ENCODE measurements around the gene PRRC1.
"Not testable (repeated sequence)": the region's sequence is repeated elsewhere in the genome, so short reads cannot be mapped to it uniquely, and the experiment has no call there.

The PRRC1 gene

GRCh38 chr5:127549551-127549950, 32.1 kb downstream of the PRRC1 start:
- no peak for DNase-seq

- no peak for DNase-seq
Observed at GRCh38 chr5:127550652-127551409, 33.4 kb downstream of the PRRC1 start.

DNA sequence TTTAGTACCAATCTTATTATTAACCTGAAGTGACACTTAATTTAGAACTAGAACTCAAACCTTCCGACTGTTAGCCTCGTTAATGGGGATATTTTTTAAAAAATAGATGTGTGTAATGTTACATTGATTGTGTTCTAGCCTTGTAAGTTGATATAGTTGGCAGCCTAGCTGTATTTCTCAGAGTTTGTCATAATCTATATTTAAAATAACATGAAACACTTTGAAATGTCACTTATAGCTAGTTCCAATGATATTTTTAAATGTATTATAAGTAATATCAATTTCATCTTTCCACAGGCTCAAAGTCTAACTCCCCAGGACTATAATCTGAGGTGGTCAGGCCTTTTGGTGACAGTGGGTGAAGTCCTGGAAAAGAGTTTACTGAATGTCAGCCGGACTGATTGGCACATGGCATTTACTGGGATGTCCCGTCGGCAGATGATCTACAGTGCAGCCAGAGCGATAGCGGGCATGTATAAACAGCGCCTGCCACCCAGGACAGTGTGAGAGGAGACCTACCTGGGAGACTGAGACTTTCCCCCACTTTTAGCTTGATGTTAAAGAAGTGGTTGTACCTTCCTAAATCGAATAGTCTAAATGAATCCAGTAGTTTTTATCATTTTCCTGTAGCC, 34.1 kb downstream of the PRRC1 start:
- no peak for DNase-seq

DNA sequence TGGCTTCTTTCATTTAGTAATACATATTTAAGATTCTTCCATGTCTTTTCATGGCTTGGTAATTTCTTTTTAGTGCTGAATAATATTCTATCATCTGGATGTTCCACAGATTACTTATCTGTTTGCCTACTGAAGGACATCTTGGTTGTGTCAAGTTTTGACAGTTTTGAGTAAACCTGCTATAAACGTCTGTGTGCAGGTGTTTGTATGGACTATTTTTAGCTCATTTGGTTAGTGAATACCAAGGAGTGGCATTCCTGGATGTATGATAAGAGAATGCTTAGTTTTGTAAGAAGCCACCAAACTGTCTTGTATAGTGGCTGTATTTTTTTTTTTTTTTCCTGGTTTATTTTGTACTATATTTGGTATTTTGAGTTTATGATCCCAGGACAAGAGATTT, 38.4 kb downstream of the PRRC1 start:
- no peak for DNase-seq

DNA sequence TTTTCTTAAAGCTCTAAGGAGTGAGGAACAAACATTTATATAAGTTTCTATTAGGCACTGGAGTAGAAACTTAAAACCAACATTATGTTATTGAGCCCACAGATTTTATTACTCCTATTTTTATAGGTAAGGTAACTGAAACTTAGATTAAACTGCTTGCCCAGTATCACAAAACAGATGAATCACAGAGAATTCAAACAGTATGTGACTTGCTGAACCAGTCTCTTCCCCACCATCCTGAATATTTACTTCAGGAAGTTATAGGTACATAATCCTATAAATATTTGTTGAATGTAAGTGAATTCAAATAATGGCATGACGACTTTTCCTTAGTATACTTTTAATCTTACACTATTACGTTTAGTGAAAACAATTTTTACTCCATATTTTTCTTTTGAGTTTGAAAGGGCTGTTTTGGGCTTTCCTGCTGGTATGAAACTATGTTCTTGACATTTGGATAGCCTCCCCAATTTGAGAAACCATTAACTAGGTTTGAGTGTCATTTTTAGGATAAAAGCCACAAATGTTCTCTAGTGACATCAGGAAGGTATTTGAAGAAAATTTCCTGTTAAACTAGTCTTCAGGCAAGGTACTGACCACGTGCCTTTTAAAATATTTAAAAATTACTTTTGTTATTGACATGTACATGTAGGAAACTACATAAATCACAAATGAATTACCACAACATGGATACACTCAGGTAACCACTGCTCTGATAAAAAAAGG, 39.3 kb downstream of the PRRC1 start:
- no peak for DNase-seq

GRCh38 chr5:127558273-127558672, 40.8 kb downstream of the PRRC1 start:
- no peak for DNase-seq

GRCh38 chr5:127561254-127561653, 43.8 kb downstream of the PRRC1 start:
- no peak for DNase-seq

DNA sequence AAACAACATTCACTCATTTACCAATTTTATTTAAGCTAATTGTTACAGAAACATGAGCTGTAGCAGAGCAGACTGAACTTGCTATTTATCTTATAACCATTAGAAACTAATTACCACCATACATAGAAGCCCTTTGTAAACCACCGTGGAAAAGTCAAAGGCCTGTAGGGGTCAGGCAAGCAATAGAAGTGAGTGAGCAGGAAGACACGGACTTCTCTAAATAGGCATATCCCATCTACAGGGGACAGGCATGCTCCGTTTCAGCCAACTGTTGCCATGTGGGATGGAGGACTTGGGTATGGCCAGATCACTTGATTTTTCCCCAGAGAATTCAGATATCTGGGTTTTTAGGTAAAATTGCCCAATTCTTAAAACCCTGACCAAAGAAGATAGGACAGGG, 44.8 kb downstream of the PRRC1 start:
- DNase-seq = no peak

GRCh38 chr5:127563136-127563535, 45.7 kb downstream of the PRRC1 start:
- no peak for DNase-seq

- peak; percentile 28 for DNase-seq
Observed at GRCh38 chr5:127564002-127564769, 46.7 kb downstream of the PRRC1 start.

DNA sequence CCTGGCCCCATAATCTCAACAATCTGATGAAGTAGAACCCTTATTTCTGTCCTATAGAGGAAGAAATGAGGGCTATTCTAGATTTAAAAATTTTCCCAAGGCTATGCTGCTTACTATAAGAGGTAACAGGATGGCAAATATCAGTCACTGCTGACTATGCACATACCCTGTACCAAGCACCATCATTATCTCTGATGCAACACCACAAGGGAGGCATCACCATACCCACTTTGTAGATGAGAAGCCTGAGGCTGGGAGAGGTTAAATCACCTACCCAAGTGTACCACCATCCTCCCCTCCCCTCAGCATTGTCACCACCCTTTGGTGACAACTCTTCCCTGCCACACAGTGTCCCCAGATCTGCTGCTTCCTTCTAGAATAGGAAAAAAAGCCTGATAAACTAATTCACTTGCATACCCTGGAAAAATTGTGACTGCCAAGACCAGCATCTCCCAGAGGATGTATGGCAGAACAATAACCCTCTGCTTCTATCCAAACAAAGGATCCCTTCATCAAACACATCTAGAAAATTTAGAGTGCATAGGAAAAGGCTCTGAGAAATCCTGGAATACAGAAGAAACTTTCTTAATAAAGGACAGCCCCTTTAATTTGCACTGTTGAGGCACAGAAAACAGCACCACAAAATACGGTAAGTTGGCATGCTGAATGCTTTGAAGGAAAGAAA, 48.3 kb downstream of the PRRC1 start:
- DNase-seq = no peak

- DNase-seq = no peak
Observed at GRCh38 chr5:127567026-127567768, 49.8 kb downstream of the PRRC1 start.

- DNase-seq = no peak
Observed at GRCh38 chr5:127568166-127568565, 50.7 kb downstream of the PRRC1 start.

GRCh38 chr5:127569471-127569870, 52.0 kb downstream of the PRRC1 start:
- not testable (repeated sequence) for DNase-seq

DNA sequence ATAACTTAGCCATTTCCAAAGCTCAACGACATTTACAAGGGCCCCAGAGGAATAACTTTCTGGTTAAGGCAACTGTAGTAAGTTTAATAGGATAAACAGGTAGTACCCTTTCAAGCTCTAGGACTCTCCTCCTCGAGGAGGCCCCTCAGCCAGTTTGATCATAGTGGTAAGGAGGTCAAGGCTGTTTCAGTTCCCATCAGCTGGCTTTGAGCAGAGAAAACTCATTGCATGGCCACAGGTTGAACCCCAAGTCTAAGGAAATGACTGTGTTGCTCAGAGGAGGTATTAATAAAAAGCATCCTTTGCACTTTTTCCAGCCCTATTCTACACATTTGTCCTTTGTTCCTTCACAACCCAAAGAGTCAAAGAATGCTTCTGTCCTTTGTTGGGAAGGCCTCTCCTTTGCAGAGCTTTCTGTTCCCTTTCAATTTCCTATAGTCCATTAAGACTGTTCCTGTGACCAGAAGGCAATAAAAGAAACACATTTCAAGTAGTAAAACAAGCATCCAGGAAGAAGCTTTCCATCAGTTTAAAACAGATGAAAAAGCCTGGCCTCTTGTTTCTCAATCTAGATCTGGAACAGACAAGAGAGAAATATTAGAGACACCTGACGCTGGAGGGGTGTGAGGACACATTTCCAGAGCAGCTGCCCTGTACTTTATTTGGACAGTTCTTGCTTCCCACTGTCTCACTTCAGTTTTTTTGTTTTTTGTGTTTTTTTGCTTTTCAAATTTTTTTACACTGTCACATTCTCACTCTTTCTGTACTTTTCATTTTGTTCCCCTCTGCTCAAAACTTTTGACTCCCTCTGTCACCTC, 54.1 kb downstream of the PRRC1 start:
- DNase-seq = no peak

- no peak for DNase-seq
Observed at GRCh38 chr5:127572930-127573329, 55.5 kb downstream of the PRRC1 start.

DNA sequence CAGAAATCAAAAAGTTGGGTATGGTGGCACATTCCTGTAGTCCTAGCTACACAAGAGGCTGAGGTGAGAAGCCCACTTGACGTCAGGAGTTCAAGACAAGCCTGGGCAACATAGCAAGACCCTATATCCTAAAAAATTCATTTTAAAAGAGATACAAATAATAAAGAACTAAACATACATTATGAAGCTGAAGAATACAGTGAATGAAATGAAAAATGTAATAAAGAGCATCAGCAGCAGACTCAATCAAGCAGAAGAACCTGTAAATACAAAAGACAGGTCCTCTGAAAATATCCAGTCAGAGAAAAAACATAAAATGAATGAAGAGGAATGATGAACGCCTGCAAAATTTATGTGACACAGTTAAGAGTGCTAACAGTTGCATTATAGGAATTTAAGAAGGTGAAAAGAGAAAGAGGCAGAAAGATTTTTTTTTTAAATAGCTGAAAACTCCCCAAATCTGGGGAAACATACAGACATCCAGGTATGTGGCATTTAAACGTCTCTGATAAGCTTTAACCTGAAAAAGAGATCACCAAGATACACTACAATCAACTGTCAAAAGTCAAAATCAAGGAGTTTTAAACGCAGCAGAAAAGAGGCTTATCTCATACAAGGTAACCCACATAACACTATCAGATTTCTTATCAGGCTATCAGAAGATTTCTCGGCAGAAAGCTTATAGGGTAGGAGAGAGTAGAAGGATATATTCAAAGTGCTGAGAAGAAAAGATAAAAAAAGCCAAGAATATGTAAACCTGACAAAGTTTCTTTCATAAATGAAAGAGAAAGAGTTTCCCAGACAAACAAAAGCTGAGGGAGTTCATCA, 57.6 kb downstream of the PRRC1 start:
- DNase-seq = no peak

GRCh38 chr5:127577458-127577857, 60.0 kb downstream of the PRRC1 start:
- DNase-seq = no peak

GRCh38 chr5:127580731-127581130, 63.3 kb downstream of the PRRC1 start:
- no peak for DNase-seq

DNA sequence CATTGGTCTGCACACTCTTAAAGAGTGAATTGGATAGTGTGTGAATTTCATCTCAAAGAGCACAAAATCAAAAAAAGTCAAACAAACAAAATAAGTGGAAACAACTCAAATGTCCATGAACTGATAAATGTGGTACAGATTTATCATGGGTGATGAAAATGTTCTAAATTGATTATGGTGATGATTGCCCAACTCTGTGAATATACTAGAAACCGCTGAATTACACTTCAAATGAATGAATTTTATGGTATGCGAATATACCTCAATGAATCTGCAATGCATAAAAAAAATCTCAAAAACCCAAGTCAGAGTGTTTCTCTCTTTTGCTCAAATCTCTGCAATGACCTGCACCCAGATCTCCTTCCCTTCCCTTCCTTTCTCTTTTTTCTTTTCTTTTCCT, 64.0 kb downstream of the PRRC1 start:
- DNase-seq = no peak
